GM12872 (cell line): Measurements from ENCODE around the gene ASB13.

Experiments
- CTCF ChIP-seq: IDR thresholded peaks from 3 replicates; pipeline ENCODE4 v1.5.1; 2011; ENCODE audit warnings: low read depth, mild to moderate bottlenecking, low read length, moderate library complexity; ENCODE audit not compliant: insufficient read depth

Gene ASB13

GRCh38 chr10:5668429-5668828 lies 2.0 kb upstream of the ASB13 start:
- TF ChIP-seq CTCF, result no peak

DNA sequence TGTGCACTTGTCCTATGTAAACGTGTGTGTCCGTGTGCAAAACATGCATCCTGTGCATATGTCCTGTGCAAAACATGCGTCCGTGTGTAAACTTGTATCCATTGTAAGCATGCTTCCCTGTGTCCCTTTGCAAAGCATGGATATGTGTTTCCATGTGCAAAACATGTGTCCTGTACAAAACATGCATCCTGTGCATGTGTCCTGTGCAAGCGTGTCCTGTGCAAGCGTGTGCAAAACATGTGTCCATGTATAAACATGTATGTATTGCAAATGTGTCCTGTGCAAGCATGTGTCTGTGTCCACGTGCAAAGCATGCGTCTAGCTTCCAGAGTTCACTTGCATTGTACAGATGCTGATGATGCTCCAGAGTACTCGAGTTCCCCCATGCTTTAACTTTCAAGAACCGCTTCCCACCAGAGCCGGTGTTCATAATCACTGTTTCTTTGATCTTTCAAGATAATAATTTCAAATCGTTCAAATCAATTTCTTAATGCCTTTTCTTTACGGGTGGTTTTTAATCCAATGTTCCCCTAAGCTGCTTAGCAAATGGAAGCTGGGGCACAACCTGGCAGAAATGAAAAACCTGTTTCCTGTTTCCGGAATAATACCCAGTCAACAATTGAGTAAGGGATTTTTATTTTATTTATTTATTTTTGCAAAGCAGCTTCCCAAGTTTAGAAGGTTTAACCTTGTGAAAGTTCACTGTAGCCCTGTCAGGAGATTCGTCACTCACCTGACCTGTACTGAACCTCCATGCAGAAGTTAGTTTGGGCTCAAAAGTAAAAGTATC lies 641 bp upstream of the ASB13 start:
- no peak for TF ChIP-seq CTCF

DNA sequence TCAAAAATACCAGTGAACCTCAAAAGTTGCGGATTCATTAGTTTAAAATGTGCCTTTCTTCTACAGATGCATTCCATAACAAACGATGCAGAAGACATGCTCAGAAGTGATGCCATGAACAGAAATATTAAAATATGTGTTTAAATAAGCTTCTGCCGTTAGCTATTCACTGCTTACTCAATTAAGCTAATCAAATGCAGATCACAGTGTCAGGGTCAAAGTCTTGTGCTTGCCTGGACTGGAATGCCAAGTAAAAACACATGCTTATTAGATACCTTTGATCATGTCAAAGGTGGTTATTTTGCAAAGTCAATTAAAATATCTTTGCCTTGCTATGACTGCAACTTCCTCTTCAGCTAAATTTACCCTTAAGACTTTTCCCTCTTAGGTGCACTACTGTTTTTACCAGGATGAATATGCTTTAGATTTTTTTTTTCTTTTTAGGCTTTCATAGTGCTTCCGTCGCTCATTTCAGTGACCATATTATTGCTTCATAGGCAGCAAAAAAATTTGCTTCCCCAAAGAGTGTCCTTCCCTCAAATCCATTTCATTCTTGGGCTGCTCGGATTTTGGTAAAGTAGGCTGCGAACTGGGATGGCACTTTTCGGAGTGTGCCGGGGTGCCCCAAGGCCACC lies 905 bp downstream of the ASB13 start:
- TF ChIP-seq CTCF, result no peak

GRCh38 chr10:5663692-5664427 lies 2.5 kb downstream of the ASB13 start:
- TF ChIP-seq CTCF, result 0 out of 3 replicates have a peak, but pooled peaks have one; percentile 9

DNA sequence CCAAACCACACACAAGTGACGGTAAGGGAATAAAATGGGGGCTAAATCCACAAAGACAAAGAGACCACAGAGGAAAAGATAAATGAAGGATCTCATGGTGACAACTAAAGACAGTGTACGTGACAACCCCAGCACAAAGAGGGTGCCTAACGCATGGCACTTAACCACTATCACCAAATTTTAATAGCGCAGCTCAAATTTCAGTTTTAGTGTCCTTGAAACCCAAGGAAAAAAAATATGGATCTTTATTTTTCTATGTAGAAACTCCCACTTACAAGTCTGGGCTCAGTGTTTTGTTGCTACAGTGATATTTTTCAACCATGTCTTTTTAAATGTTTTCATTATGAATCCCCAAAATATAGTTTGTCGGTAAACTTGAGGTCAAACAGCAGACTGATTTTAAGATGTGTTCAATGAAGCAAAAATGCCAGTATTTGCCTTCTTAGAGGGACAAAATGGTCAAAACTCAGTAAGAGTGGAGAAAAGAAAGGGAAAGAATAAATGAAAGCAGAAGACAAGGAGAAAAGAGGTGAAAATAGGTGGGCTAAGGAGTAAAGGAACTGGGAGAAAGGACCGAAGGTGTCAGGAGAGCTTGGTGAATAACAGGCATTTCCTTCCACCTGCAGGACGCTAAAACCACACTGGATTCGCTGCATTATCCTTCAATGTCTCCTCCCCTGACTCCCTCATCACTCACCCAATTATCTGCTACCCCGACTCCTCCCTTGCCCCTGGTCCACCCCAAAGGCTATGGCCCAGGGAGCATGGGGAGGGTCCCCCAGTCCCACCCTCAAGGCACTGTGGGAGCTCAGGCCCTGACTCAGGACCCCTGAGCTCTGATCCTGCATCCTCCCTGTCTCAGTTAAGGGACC lies 3.5 kb downstream of the ASB13 start:
- TF ChIP-seq CTCF, result no peak

- no peak for TF ChIP-seq CTCF
These were observed 5.4 kb downstream of the ASB13 start for GRCh38 chr10:5661043-5661442.
